Measurements from ENCODE around the gene GMDS. TPM values are rescaled to one million over a fixed set of nuclear protein-coding genes. Genes with fewer than 3 reads are reported as not detected.

GMDS gene
- total and polyA plus RNA-seq, 2 of the 13 experiments (the other 11 are each of a cell fraction or from before 2014, with no cell fraction given), result 64.4 to 112 TPM

GRCh38 chr6:1815827-1816452, 429.5 kb downstream of the GMDS start:
- BruUV-seq (replicated peaks), result no TSS peak
- Histone ChIP-seq H3K36me3 (replicated peaks in 1 of 2; ENCODE audit: control insufficient read depth in 1 of 2, insufficient read depth in 2 of 2, low read length in 2 of 2) (no peaks in the 10 kb centered on the region), H3K27ac (ENCODE audit: extremely low read length, insufficient read depth, low read length) (no peak overlapping the region), H3K9ac (ENCODE audit: insufficient read depth, low read depth, low read length) (no peak overlapping the region), H3K4me2 (ENCODE audit: low read depth, low read length) (no peak overlapping the region), H3K4me1 (ENCODE audit: insufficient read depth, low read length) (peaks cover 21% of the 10 kb centered on the region), H3K79me2 (ENCODE audit: insufficient read depth, low read length) (no peaks in the 10 kb centered on the region), H4K20me1 (ENCODE audit: insufficient read depth, low read length) (no peaks in the 10 kb centered on the region), H3K4me3 (replicated peaks in 1 of 3; ENCODE audit: insufficient read depth in 1 of 3, low read depth in 2 of 3, low read length in 3 of 3) (no peak overlapping the region), H2AFZ (ENCODE audit: low read length) (no peak overlapping the region), H3K27me3 (ENCODE audit: control insufficient read depth in 1 of 2, insufficient read depth in 2 of 2, low read length in 2 of 2) (no peaks in the 10 kb centered on the region), H3K9me3 (ENCODE audit: low read length) (no peaks in the 10 kb centered on the region)
- peak; percentile 43 for TF ChIP-seq RBM22 (optimal IDR thresholded peaks at IDR 0.05; ENCODE audit: low read length)
- TF ChIP-seq ZNF180 (CRISPR knock-in tag; IDR thresholded peaks at IDR 0.05; ENCODE audit: borderline replicate concordance, low read depth), result no peak
- in situ Hi-C loops (cut with HindIII; ENCODE audit: extremely low pct_ligation_motif_present, low pct_unique_long_range_greater_than_20kb), result no loop called here
- ChIA-PET CTCF (ENCODE audit: low intra/inter-chr PET ratio, low total read pairs) (no interaction called here), POLR2A (no interaction called here)
- ATAC-seq (peak; percentile 39; the same call in 2 of the 3 replicates), DNase-seq (ENCODE audit: low spot score) (no peak), FAIRE-seq (no peak)
- intact Hi-C loops (cut with micrococcal nuclease; ENCODE audit: unreplicated experiment), result no loop called here
- 96% methylated on average over 8 of the region's 8 CpGs for WGBS (ENCODE audit: low lambda C conversion rate)

- intact Hi-C loops (cut with micrococcal nuclease; ENCODE audit: unreplicated experiment), result no loop called here
- Histone ChIP-seq H3K27ac (ENCODE audit: extremely low read length, insufficient read depth, low read length) (no peak overlapping the region), H3K9ac (ENCODE audit: insufficient read depth, low read depth, low read length) (no peak overlapping the region), H3K79me2 (ENCODE audit: insufficient read depth, low read length) (no peaks in the 10 kb centered on the region), H3K36me3 (replicated peaks in 1 of 2; ENCODE audit: control insufficient read depth in 1 of 2, insufficient read depth in 2 of 2, low read length in 2 of 2) (no peaks in the 10 kb centered on the region), H3K4me2 (ENCODE audit: low read depth, low read length) (no peak overlapping the region), H3K27me3 (ENCODE audit: control insufficient read depth in 1 of 2, insufficient read depth in 2 of 2, low read length in 2 of 2) (no peaks in the 10 kb centered on the region), H3K9me3 (ENCODE audit: low read length) (no peaks in the 10 kb centered on the region), H3K4me3 (replicated peaks in 1 of 3; ENCODE audit: insufficient read depth in 1 of 3, low read depth in 2 of 3, low read length in 3 of 3) (no peak overlapping the region), H3K4me1 (ENCODE audit: insufficient read depth, low read length) (peaks cover 12% of the 10 kb centered on the region), H4K20me1 (ENCODE audit: insufficient read depth, low read length) (no peaks in the 10 kb centered on the region), H2AFZ (ENCODE audit: low read length) (no peak overlapping the region)
- ChIA-PET POLR2A (no interaction called here), CTCF (ENCODE audit: low intra/inter-chr PET ratio, low total read pairs) (no interaction called here)
- no TSS peak for BruUV-seq (replicated peaks)
- WGBS (ENCODE audit: low lambda C conversion rate), result 93% methylated on average over 4 of the region's 4 CpGs
- no peak for FAIRE-seq
- TF ChIP-seq AHR (CRISPR knock-in tag; IDR thresholded peaks at IDR 0.05) (no peak), CEBPG (CRISPR knock-in tag; IDR thresholded peaks at IDR 0.05) (no peak), CHD4 (IDR thresholded peaks at IDR 0.05; ENCODE audit: borderline replicate concordance, low read length) (no peak), CBX5 (CRISPR knock-in tag; IDR thresholded peaks at IDR 0.05; ENCODE audit: borderline replicate concordance) (no peak), ZNF362 (CRISPR knock-in tag; IDR thresholded peaks at IDR 0.05; ENCODE audit: borderline replicate concordance) (no peak), ZNF660 (CRISPR knock-in tag; IDR thresholded peaks at IDR 0.05; ENCODE audit: borderline replicate concordance, low read depth) (no peak), MTF2 (CRISPR knock-in tag; IDR thresholded peaks at IDR 0.05; ENCODE audit: borderline replicate concordance) (no peak), SATB2 (CRISPR knock-in tag; IDR thresholded peaks at IDR 0.05) (no peak), HNRNPUL1 (IDR thresholded peaks at IDR 0.05; ENCODE audit: low read depth, low read length) (no peak), MEIS2 (CRISPR knock-in tag; IDR thresholded peaks at IDR 0.05) (no peak), PAX8 (CRISPR knock-in tag; IDR thresholded peaks at IDR 0.05; ENCODE audit: borderline replicate concordance) (no peak), ZNF574 (CRISPR knock-in tag; IDR thresholded peaks at IDR 0.05) (no peak)
- DNase-seq (ENCODE audit: low spot score), result no peak
- in situ Hi-C loops (cut with HindIII; ENCODE audit: extremely low pct_ligation_motif_present, low pct_unique_long_range_greater_than_20kb), result no loop called here
- no peak for ATAC-seq
Observed at GRCh38 chr6:1814279-1814678, 431.1 kb downstream of the GMDS start.
